ENCODE measurements around the gene NRXN2.

- no peak for TF ChIP-seq GATA2 (IDR thresholded peaks at IDR 0.05; ENCODE audit: low read depth, low read length)
- no peak for TF ChIP-seq GATA3 (IDR thresholded peaks at IDR 0.05; ENCODE audit: low read depth, low read length)
Measured at GRCh38 chr11:64613648-64614047, 109.3 kb downstream of the NRXN2 start.
